Colonic mucosa (tissue), 4 donors: ENCODE results near the gene SMIM31. TPM values are rescaled to one million over a fixed set of nuclear protein-coding genes. Genes with fewer than 3 reads are reported as not detected.

Experiments
- DNase-seq: peaks from one replicate; pipeline ENCODE4 v3.0.0-alpha.2; 2020
- H3K27ac ChIP-seq: fragments of 200-600 bp; one replicate; pipeline ENCODE4 v1.8.0; 2021
- H3K27me3 ChIP-seq: fragments of 200-600 bp; one replicate; pipeline ENCODE4 v1.8.0; 2021
- H3K36me3 ChIP-seq: fragments of 200-600 bp; one replicate; pipeline ENCODE4 v1.8.0; 2021
- H3K4me1 ChIP-seq: fragments of 200-600 bp; one replicate; pipeline ENCODE4 v1.8.0; 2021; ENCODE audit warnings: mild to moderate bottlenecking
- H3K4me3 ChIP-seq: fragments of 200-600 bp; one replicate; pipeline ENCODE4 v1.8.0; 2021
- H3K9ac ChIP-seq, 2 donors: one replicate each; pipeline ENCODE4 v1.7.0; 2013; ENCODE audit warnings: control low read depth in 2 of 2, low read depth in 2 of 2, low read length in 2 of 2
- H3K9me3 ChIP-seq: fragments of 200-600 bp; one replicate; pipeline ENCODE4 v1.8.0; 2021
- CTCF ChIP-seq: fragments of 200-600 bp; IDR thresholded peaks from one replicate; pipeline ENCODE4 v1.8.0; 2022; ENCODE audit warnings: antibody characterized with exemption, mild to moderate bottlenecking
- intact Hi-C: fragments of 100-400 bp; cut with DNase I; formaldehyde crosslinking; loops from one replicate; pipeline ENCODE4 v1.14.1; 2022
- total RNA-seq, 2 donors: library from RNA; stranded (reverse); fragmentation: NEBNext Ultra II Directional in 1 of 2; extraction: Animal tissue kit (Norgen Biotek cat#: 25700) in 1 of 2; gene quantifications; one replicate each; pipeline ENCODE4 v1.2.1, GENCODE V29; 2021
- donor health status: healthy.
- donor health status: DM: no; HTN: no; CAD: no.
- donor health status: DM: no; HTN: no; CAD: no.

The SMIM31 gene
- total RNA-seq, 2 donors from 2014 or later = 21.0 to 31.0 TPM

DNA sequence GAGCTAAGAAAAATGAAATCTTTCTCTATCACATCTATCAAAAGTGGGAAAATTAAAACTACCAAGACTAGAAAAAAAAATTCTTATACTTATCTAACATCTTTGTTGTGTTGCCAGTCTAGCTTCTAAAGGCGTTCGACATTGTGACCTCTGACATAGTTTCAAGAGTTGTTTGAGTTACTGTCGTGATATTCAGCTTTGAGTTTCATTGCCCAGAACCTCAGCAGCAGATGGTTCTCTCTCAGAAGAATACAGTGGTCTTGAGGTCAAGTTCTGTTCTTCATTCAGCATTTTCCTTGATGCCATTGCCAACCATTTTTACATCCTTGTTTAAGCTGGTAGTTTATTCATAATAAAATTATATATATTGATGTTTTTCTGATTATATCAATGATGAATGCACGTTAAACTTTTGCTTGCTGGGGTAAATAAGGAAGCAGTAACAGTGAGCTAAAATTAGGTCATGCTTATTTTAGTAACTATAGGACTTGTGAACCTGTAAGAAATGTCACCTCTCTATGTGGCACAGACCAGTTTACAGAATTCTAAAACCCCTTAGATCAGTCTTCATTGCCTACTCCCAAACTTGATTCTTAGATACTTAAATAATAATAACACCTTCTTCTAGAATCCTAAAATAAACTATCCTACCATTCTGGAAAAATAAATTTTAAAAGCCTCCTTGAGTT lies 23.1 kb upstream of the SMIM31 start:
- H3K27me3 ChIP-seq = no peaks in the 10 kb centered on the region
- DNase-seq = no peak
- no peaks in the 10 kb centered on the region for H3K9me3 ChIP-seq
- intact Hi-C loops = no loop called here
- no peak overlapping the region for H3K27ac ChIP-seq
- no peaks in the 10 kb centered on the region for H3K36me3 ChIP-seq
- no peak overlapping the region for H3K4me3 ChIP-seq
- TF ChIP-seq CTCF = no peak
- no peak overlapping the region for H3K9ac ChIP-seq
- H3K4me1 ChIP-seq = no peaks in the 10 kb centered on the region

DNA sequence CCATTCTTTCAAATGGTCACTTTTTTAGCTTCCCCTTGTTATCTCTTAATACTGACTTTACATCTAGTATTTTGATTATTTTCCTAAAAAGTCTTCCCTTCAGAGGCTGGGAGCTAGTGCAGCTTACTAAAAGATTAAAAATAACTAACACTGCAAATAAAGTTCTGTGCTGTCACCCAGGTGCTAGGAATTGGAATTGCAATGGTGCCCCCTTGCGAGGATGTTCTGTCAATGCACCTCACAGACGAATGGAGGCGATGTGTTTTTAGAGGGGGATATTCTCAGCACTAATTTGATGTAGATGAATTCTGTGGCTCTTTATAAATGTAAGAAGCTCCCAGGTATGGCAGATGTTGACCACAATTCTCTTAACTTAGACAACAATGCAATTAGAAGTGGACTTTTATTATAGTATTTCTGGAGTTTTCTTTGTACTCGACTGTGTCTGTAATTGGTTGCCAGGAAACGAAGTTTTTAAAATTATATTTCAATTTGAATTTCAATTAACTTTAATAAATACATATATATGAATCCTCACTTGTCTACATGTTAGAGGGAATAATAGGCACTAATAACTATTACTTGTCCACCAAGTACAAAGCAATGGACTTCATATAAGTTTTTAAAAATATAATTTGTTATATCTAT lies 22.0 kb upstream of the SMIM31 start:
- no peak overlapping the region for H3K27ac ChIP-seq

DNA sequence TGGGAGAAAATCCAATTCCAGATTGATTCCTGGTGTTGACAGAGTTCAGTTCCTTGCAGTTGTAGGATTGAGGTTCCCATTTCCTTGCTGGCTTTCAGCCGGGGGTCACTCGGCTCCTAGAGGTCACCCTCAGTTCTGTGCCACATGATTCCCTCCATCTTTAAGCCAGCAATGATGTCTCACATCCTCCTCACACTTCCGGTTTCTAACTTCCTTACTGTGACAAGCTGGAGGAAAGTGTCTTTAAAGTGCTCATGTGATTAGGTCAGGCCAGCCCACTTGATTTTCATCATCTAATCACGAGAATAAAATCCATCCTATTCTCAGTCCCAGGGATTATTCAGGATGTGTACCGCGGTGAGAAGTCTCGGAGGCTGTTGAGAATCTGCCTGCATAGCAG lies 19.4 kb upstream of the SMIM31 start:
- no peak for DNase-seq
- no peak overlapping the region for H3K9ac ChIP-seq
- intact Hi-C loops = no loop called here
- H3K27me3 ChIP-seq = no peaks in the 10 kb centered on the region
- no peaks in the 10 kb centered on the region for H3K4me1 ChIP-seq
- no peak overlapping the region for H3K27ac ChIP-seq
- no peaks in the 10 kb centered on the region for H3K36me3 ChIP-seq
- H3K9me3 ChIP-seq = no peaks in the 10 kb centered on the region
- no peak overlapping the region for H3K4me3 ChIP-seq
- TF ChIP-seq CTCF = no peak

More for the DNA sequence above, 22.0 kb upstream of the SMIM31 start:
- Histone ChIP-seq H3K4me3 (no peak overlapping the region), H3K9me3 (no peaks in the 10 kb centered on the region), H3K36me3 (no peaks in the 10 kb centered on the region), H3K27me3 (no peaks in the 10 kb centered on the region), H3K4me1 (no peaks in the 10 kb centered on the region), H3K9ac (no peak overlapping the region)
- peak; percentile 73 for TF ChIP-seq CTCF
- intact Hi-C loops = no loop called here
- peak; percentile 35 for DNase-seq

- intact Hi-C loops = no loop called here
Observed at GRCh38 chr4:164748375-164748774, 5.6 kb upstream of the SMIM31 start.

DNA sequence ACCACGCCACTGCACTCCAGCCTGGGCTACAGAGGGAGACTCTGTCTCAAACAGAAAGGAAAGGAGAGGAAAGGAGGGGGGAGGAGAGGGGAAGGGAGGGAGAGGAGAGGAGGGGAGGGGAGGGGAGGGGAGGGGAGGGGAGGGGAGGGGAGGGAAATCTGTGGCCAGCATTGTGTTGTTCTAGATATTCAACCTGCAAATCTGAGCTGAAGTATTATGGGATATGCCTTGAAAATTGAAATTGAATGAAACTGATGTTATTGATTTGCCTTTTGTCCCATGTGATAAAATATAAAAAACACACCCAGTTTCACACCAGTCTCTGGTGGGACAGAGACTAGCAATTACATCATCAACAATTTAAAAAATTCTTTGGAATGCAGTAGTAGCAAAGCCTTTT lies 1.5 kb downstream of the SMIM31 start:
- H3K27me3 ChIP-seq = no peaks in the 10 kb centered on the region
- H3K4me1 ChIP-seq = no peaks in the 10 kb centered on the region
- H3K4me3 ChIP-seq = no peak overlapping the region
- H3K9me3 ChIP-seq = no peaks in the 10 kb centered on the region
- H3K9ac ChIP-seq = no peak overlapping the region
- no peaks in the 10 kb centered on the region for H3K36me3 ChIP-seq
- H3K27ac ChIP-seq = no peak overlapping the region
- peak; percentile 26 for DNase-seq
- intact Hi-C loops = no loop called here
- no peak for TF ChIP-seq CTCF

More at GRCh38 chr4:164748375-164748774, 5.6 kb upstream of the SMIM31 start:
- Histone ChIP-seq H3K9ac (no peak overlapping the region), H3K4me1 (no peaks in the 10 kb centered on the region), H3K27ac (no peak overlapping the region), H3K27me3 (no peaks in the 10 kb centered on the region), H3K4me3 (no peak overlapping the region), H3K36me3 (no peaks in the 10 kb centered on the region), H3K9me3 (no peaks in the 10 kb centered on the region)
- peak; percentile 17 for TF ChIP-seq CTCF
- DNase-seq = no peak
